SK-N-SH (cell line): ENCODE results near the gene HNF1A. TPM values are rescaled to one million over a fixed set of nuclear protein-coding genes. Genes with fewer than 3 reads are reported as not detected.

Source experiments
- CTCF ChIA-PET: fragments of 300-600, 350-600 bp; formaldehyde crosslinking; extraction: SDS; loops from one replicate; lab custom pipeline; 2021; lab: Yijun Ruan, JAX
- POLR2A ChIA-PET: fragments of 350-600 bp; sonication (Branson Sonifier 250); formaldehyde crosslinking; extraction: SDS; loops from one replicate; lab custom pipeline; 2020; ENCODE audit warnings: antibody characterized with exemption, inconsistent platforms; lab: Yijun Ruan, JAX
- DNase-seq: peaks from one replicate; pipeline ENCODE4 v3.0.0; 2012
- H2AFZ ChIP-seq: fragments of 200-600 bp; sonication (generic); 2 replicates; pipeline ENCODE4 v1.8.1; 2016; ENCODE audit warnings: antibody characterized with exemption, mild to moderate bottlenecking, low read depth
- H3F3A ChIP-seq: fragments of 200-600 bp; sonication (generic); replicated peaks from 2 replicates; pipeline ENCODE3; 2016; ENCODE audit warnings: antibody characterized with exemption, mild to moderate bottlenecking; ENCODE audit not compliant: insufficient read depth
- H3K27ac ChIP-seq, 2 experiments: fragments of 200-500 bp in 1 of 2; fragments of 200-600 bp in 1 of 2; sonication (Bioruptor generic) in 1 of 2; sonication (generic), shearing (Covaris generic) in 1 of 2; 2 replicates each; pipeline versions ENCODE4 v1.5.1 to v1.6.1; 2014 to 2016; ENCODE audit warnings: low read depth in 2 of 2, inconsistent platforms in 1 of 2, low read length in 1 of 2, mild to moderate bottlenecking in 1 of 2, mixed read lengths in 1 of 2
- H3K27me3 ChIP-seq: fragments of 200-600 bp; sonication (generic), shearing (Covaris generic); 2 replicates; pipeline ENCODE4 v1.6.1; 2016; ENCODE audit warnings: mixed run types; ENCODE audit not compliant: insufficient read depth
- H3K36me3 ChIP-seq, 2 experiments: fragments of 200-500 bp in 1 of 2; fragments of 200-600 bp in 1 of 2; sonication (Bioruptor generic) in 1 of 2; sonication (generic) in 1 of 2; replicated peaks in 1 of 2; 2 replicates each; pipeline versions ENCODE3 to v1.5.1; 2014 to 2016; ENCODE audit warnings: low read length in 1 of 2, mild to moderate bottlenecking in 1 of 2; ENCODE audit not compliant: insufficient read depth in 2 of 2, control insufficient read depth in 1 of 2
- H3K4me1 ChIP-seq, 2 experiments: fragments of 200-500 bp in 1 of 2; fragments of 200-600 bp in 1 of 2; sonication (Bioruptor generic) in 1 of 2; sonication (generic), shearing (Covaris generic) in 1 of 2; 2 replicates each; pipeline versions ENCODE4 v1.5.1 to v1.6.1; 2014 to 2016; ENCODE audit warnings: low read depth in 1 of 2, low read length in 1 of 2, mixed run types in 1 of 2; ENCODE audit not compliant: insufficient read depth in 2 of 2, control insufficient read depth in 1 of 2
- H3K4me2 ChIP-seq: fragments of 200-600 bp; sonication (generic), shearing (Covaris generic); 2 replicates; pipeline ENCODE4 v1.6.1; 2017; ENCODE audit warnings: mixed run types
- H3K4me3 ChIP-seq, 2 experiments: fragments of 200-500 bp in 1 of 2; fragments of 200-600 bp in 1 of 2; sonication (Bioruptor generic) in 1 of 2; sonication (generic), shearing (Covaris generic) in 1 of 2; 2 replicates each; pipeline versions ENCODE4 v1.5.1 to v1.8.1; 2014 to 2016; ENCODE audit warnings: low read depth in 2 of 2, inconsistent platforms in 1 of 2, low read length in 1 of 2, mild to moderate bottlenecking in 1 of 2, mixed read lengths in 1 of 2, moderate library complexity in 1 of 2
- H3K79me2 ChIP-seq: fragments of 200-600 bp; sonication (generic); 2 replicates; pipeline ENCODE4 v1.8.1; 2017; ENCODE audit warnings: mild to moderate bottlenecking; ENCODE audit not compliant: insufficient read depth
- H3K9ac ChIP-seq: fragments of 200-600 bp; sonication (generic); 2 replicates; pipeline ENCODE4 v1.6.1; 2017; ENCODE audit warnings: mixed run types
- H3K9me2 ChIP-seq: fragments of 200-600 bp; sonication (generic); 2 replicates; pipeline ENCODE4 v1.6.1; 2017; ENCODE audit warnings: mixed run types
- H3K9me3 ChIP-seq: fragments of 200-600 bp; sonication (generic); 2 replicates; pipeline ENCODE4 v1.6.1; 2017; ENCODE audit warnings: mixed run types, mild to moderate bottlenecking, moderate library complexity
- H4K20me1 ChIP-seq: fragments of 200-600 bp; sonication (generic); 2 replicates; pipeline ENCODE4 v1.6.1; 2017; ENCODE audit warnings: mild to moderate bottlenecking, mixed run types; ENCODE audit not compliant: insufficient read depth
- ELF1 ChIP-seq: IDR thresholded peaks from 2 replicates; pipeline ENCODE4 v1.4.0; 2012
- EZH2phosphoT487 ChIP-seq: fragments of 200-600 bp; sonication (generic); IDR thresholded peaks from 2 replicates; pipeline ENCODE4 v1.6.1; 2017; ENCODE audit warnings: low read depth, mixed run types, mild to moderate bottlenecking, antibody characterized with exemption, moderate library complexity, borderline replicate concordance
- FOSL2 ChIP-seq: IDR thresholded peaks from 2 replicates; pipeline ENCODE4 v1.4.0; 2012; ENCODE audit warnings: low read depth, mild to moderate bottlenecking, moderate library complexity, borderline replicate concordance
- FOXJ3 ChIP-seq: sonication (generic); formaldehyde crosslinking; IDR thresholded peaks from 2 replicates; pipeline ENCODE4 v1.5.1; 2020; ENCODE audit warnings: mild to moderate bottlenecking, missing genetic modification reagents
- GABPA ChIP-seq: IDR thresholded peaks from 2 replicates; pipeline ENCODE4 v1.4.0; 2012; ENCODE audit warnings: low read depth, mild to moderate bottlenecking
- GATA2 ChIP-seq: sonication (generic); formaldehyde crosslinking; IDR thresholded peaks from 2 replicates; pipeline ENCODE4 v1.5.0; 2020; ENCODE audit warnings: mild to moderate bottlenecking, missing genetic modification reagents
- JUND ChIP-seq: IDR thresholded peaks from 2 replicates; pipeline ENCODE4 v1.4.0; 2012
- MEF2A ChIP-seq: IDR thresholded peaks from 2 replicates; pipeline ENCODE4 v1.4.0; 2012; ENCODE audit warnings: low read depth, borderline replicate concordance
- MXI1 ChIP-seq: IDR thresholded peaks from 2 replicates; pipeline ENCODE4 v1.6.1; 2012; ENCODE audit warnings: mild to moderate bottlenecking, low read depth, low read length, improper control_type of control experiment
- NRF1 ChIP-seq: IDR thresholded peaks from 2 replicates; pipeline ENCODE4 v1.6.1; 2012; ENCODE audit warnings: low read depth, mild to moderate bottlenecking, low read length
- POLR2AphosphoS5 ChIP-seq: IDR thresholded peaks from 2 replicates; pipeline ENCODE4 v1.6.1; 2012; ENCODE audit warnings: low read depth, low read length
- RCOR1 ChIP-seq: fragments of 150-350 bp; IDR thresholded peaks from 2 replicates; pipeline ENCODE4 v1.6.1; 2017; ENCODE audit warnings: antibody characterized with exemption, low read length
- RXRA ChIP-seq: IDR thresholded peaks from 2 replicates; pipeline ENCODE4 v1.4.0; 2012; ENCODE audit warnings: low read depth, mild to moderate bottlenecking, borderline replicate concordance
- TAF1 ChIP-seq: IDR thresholded peaks from 2 replicates; pipeline ENCODE4 v1.6.1; 2012; ENCODE audit warnings: low read depth, mild to moderate bottlenecking, low read length, moderate library complexity, borderline replicate concordance
- TCF12 ChIP-seq: IDR thresholded peaks from 2 replicates; pipeline ENCODE4 v1.4.0; 2012
- YY1 ChIP-seq: IDR thresholded peaks from 2 replicates; pipeline ENCODE4 v1.4.0; 2012; ENCODE audit warnings: low read depth, mild to moderate bottlenecking
- WGBS: methylation state at CpG from one replicate; pipeline ENCODE4 v1.1.6; 2017; ENCODE audit warnings: low lambda C conversion rate; 5-methylcytosine and 5-hydroxymethylcytosine counted together
- polyA plus RNA-seq, 3 experiments: library from polyadenylated mRNA; depleted of rRNA; stranded (reverse); fragments of >200 nt; gene quantifications; 2 replicates each; pipeline ENCODE4 v1.2.3, GENCODE V29; 2012
- TF ChIP-seq, protein P1 (sequence below): fragments of 200-600 bp; sonication (generic); IDR thresholded peaks from 2 replicates; pipeline ENCODE4 v1.6.1; 2017; ENCODE audit warnings: antibody characterized with exemption, mild to moderate bottlenecking, moderate library complexity
- TF ChIP-seq, protein P2 (sequence below): IDR thresholded peaks from 2 replicates; pipeline ENCODE4 v1.4.0; 2012; ENCODE audit warnings: low read depth
- TF ChIP-seq, protein P3 (sequence below): fragments of 150-350 bp; IDR thresholded peaks from 2 replicates; pipeline ENCODE4 v1.6.1; 2016; ENCODE audit warnings: mild to moderate bottlenecking, low read depth, low read length
- TF ChIP-seq, protein P4 (sequence below): fragments of 150-350 bp; IDR thresholded peaks from 2 replicates; pipeline ENCODE4 v1.6.1; 2017; ENCODE audit warnings: antibody characterized with exemption, low read length, low read depth, borderline replicate concordance

HNF1A gene
- polyA plus RNA-seq, 1 of the 3 experiments (the other 2 are of a cell fraction): not detected

DNA sequence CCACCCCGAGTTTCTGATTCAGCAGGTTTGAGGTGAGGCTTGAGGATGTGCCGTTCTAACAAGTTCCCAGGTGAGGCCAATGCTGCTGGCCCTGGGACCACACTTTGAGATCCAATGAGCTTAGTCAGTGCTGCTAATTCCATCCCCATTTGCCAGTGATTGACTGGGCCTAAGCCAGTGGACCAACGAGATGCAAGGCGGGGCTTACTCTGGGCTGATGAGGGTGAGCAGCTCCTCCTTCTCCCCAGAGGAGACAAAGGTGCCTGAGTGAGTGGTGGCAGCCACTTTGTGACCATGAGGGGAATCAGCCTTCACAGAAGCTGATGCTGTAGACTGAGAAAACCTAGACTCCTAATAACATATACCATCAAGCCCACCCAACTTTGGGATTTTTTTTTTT is 23.1 kb upstream of the HNF1A start:
- TF ChIP-seq EZH2phosphoT487: no peak
- TF ChIP-seq, protein P1, sequence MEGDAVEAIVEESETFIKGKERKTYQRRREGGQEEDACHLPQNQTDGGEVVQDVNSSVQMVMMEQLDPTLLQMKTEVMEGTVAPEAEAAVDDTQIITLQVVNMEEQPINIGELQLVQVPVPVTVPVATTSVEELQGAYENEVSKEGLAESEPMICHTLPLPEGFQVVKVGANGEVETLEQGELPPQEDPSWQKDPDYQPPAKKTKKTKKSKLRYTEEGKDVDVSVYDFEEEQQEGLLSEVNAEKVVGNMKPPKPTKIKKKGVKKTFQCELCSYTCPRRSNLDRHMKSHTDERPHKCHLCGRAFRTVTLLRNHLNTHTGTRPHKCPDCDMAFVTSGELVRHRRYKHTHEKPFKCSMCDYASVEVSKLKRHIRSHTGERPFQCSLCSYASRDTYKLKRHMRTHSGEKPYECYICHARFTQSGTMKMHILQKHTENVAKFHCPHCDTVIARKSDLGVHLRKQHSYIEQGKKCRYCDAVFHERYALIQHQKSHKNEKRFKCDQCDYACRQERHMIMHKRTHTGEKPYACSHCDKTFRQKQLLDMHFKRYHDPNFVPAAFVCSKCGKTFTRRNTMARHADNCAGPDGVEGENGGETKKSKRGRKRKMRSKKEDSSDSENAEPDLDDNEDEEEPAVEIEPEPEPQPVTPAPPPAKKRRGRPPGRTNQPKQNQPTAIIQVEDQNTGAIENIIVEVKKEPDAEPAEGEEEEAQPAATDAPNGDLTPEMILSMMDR: no peak
- TF ChIP-seq FOSL2: no peak
- TF ChIP-seq NRF1: no peak
- TF ChIP-seq GATA2: no peak
- no peak for TF ChIP-seq MEF2A
- no peak for TF ChIP-seq TAF1
- no peak for TF ChIP-seq POLR2AphosphoS5
- TF ChIP-seq MXI1: no peak
- TF ChIP-seq YY1: no peak
- TF ChIP-seq ELF1: no peak
- TF ChIP-seq, protein P2, sequence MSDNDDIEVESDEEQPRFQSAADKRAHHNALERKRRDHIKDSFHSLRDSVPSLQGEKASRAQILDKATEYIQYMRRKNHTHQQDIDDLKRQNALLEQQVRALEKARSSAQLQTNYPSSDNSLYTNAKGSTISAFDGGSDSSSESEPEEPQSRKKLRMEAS: no peak
- TF ChIP-seq GABPA: no peak
- TF ChIP-seq FOXJ3 (CRISPR knock-in tag): no peak
- no peak for TF ChIP-seq JUND
- TF ChIP-seq RCOR1: no peak
- TF ChIP-seq TCF12: no peak
- TF ChIP-seq, protein P3, sequence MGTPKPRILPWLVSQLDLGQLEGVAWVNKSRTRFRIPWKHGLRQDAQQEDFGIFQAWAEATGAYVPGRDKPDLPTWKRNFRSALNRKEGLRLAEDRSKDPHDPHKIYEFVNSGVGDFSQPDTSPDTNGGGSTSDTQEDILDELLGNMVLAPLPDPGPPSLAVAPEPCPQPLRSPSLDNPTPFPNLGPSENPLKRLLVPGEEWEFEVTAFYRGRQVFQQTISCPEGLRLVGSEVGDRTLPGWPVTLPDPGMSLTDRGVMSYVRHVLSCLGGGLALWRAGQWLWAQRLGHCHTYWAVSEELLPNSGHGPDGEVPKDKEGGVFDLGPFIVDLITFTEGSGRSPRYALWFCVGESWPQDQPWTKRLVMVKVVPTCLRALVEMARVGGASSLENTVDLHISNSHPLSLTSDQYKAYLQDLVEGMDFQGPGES: no peak
- TF ChIP-seq, protein P4, sequence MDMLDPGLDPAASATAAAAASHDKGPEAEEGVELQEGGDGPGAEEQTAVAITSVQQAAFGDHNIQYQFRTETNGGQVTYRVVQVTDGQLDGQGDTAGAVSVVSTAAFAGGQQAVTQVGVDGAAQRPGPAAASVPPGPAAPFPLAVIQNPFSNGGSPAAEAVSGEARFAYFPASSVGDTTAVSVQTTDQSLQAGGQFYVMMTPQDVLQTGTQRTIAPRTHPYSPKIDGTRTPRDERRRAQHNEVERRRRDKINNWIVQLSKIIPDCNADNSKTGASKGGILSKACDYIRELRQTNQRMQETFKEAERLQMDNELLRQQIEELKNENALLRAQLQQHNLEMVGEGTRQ: no peak
- no peak for TF ChIP-seq RXRA
- TF ChIP-seq, all 33 proteins: peak for 0
- CTCF ChIA-PET: interaction anchor here (0.8 to 3.7 kb wide), 4 partner anchors 11 to 308 kb away, joined by 3 to 20 read pairs (median 4); no protein-coding TSS in a partner anchor
- Histone ChIP-seq H3K9me2 (no peaks in the 10 kb centered on the region), H3K27ac (no peak overlapping the region), H3K9me3 (no peaks in the 10 kb centered on the region), H3K27me3 (no peaks in the 10 kb centered on the region), H3K4me1 (no peaks in the 10 kb centered on the region), H3K4me3 (no peak overlapping the region), H2AFZ (no peak overlapping the region), H3K36me3 (no peaks in the 10 kb centered on the region), H3K79me2 (no peaks in the 10 kb centered on the region), H3F3A (no peaks in the 10 kb centered on the region), H4K20me1 (no peaks in the 10 kb centered on the region), H3K4me2 (no peak overlapping the region), H3K9ac (no peak overlapping the region)
- no peak for DNase-seq
- WGBS: 45% methylated on average over 2 of the region's 4 CpGs
- POLR2A ChIA-PET: no interaction called here
